Stimulated activated memory B cell treated with anti-CD40 and anti-IgM and Interleukin-4, amounts not matched to agents 10 μg/mL and 1 μg/mL and 100 μg/mL, for 72 hours (primary cell): ENCODE data around the gene HDAC4.

Experiments
- ATAC-seq: fragments of 150-1000 bp; cut with Tn5 transposase; 2 replicates; pipeline ENCODE4 v1.10.0; 2021
- H3K27ac Mint-ChIP-seq: one replicate; pipeline ENCODE4 v1.8.0; 2022; ENCODE audit warnings: mild to moderate bottlenecking, mixed read lengths
- H3K27me3 Mint-ChIP-seq: one replicate; pipeline ENCODE4 v1.8.0; 2022; ENCODE audit warnings: mixed read lengths
- H3K36me3 Mint-ChIP-seq: one replicate; pipeline ENCODE4 v1.8.0; 2022; ENCODE audit warnings: mixed read lengths
- H3K4me1 Mint-ChIP-seq: one replicate; pipeline ENCODE4 v1.8.0; 2022; ENCODE audit warnings: mixed read lengths
- H3K4me3 Mint-ChIP-seq: one replicate; pipeline ENCODE4 v1.8.0; 2022; ENCODE audit warnings: mild to moderate bottlenecking, moderate library complexity, mixed read lengths
- H3K9me3 Mint-ChIP-seq: one replicate; pipeline ENCODE4 v1.8.0; 2022; ENCODE audit warnings: mixed read lengths

Gene HDAC4

GRCh38 chr2:239026711-239027361 is 374.0 kb downstream of the HDAC4 start:
- H3K4me3 Mint-ChIP-seq: no peak overlapping the region
- peaks cover 33% of the 10 kb centered on the region for H3K27me3 Mint-ChIP-seq
- no peaks in the 10 kb centered on the region for H3K4me1 Mint-ChIP-seq
- H3K27ac Mint-ChIP-seq: no peak overlapping the region
- ATAC-seq: no peak
- H3K9me3 Mint-ChIP-seq: no peaks in the 10 kb centered on the region
- no peaks in the 10 kb centered on the region for H3K36me3 Mint-ChIP-seq

DNA sequence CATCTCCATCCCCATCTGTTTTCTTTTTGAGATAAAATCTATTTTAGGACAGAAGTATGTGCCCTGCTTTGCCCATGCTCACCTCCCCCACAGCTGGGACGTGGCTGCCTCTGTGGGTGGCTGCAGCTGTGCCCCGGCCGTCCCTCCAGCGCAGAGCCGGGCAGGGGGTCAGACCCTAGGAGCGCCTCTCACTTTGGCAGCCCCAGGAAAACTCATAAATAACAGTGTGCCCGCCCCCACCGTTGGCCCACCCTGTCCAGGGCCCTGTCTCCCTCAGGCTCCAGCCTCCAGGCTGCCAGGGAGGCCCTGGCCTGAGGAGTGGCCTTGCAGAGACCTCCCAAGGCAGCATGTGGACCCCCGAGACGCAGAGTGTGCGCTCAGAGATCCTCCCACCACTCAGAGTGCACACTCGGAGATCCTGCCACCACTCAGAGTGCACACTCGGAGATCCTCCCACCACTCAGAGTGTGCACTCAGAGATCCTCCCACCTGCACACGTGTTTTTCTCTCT is 374.8 kb downstream of the HDAC4 start:
- Mint-ChIP-seq H3K36me3 (no peaks in the 10 kb centered on the region), H3K9me3 (no peaks in the 10 kb centered on the region), H3K4me1 (no peaks in the 10 kb centered on the region), H3K4me3 (no peak overlapping the region), H3K27me3 (peaks cover 40% of the 10 kb centered on the region), H3K27ac (no peak overlapping the region)
- no peak for ATAC-seq

- Mint-ChIP-seq H3K4me3 (no peak overlapping the region), H3K27me3 (peaks cover 44% of the 10 kb centered on the region), H3K9me3 (no peaks in the 10 kb centered on the region), H3K36me3 (no peaks in the 10 kb centered on the region), H3K4me1 (no peaks in the 10 kb centered on the region), H3K27ac (no peak overlapping the region)
- no peak for ATAC-seq
Measured at GRCh38 chr2:239025096-239025801, 375.6 kb downstream of the HDAC4 start.

GRCh38 chr2:239024226-239024625 is 376.6 kb downstream of the HDAC4 start:
- no peak overlapping the region for H3K27ac Mint-ChIP-seq
- H3K4me1 Mint-ChIP-seq: no peaks in the 10 kb centered on the region
- no peak for ATAC-seq
- no peaks in the 10 kb centered on the region for H3K9me3 Mint-ChIP-seq
- no peak overlapping the region for H3K4me3 Mint-ChIP-seq
- no peaks in the 10 kb centered on the region for H3K36me3 Mint-ChIP-seq
- peaks cover 42% of the 10 kb centered on the region for H3K27me3 Mint-ChIP-seq

DNA sequence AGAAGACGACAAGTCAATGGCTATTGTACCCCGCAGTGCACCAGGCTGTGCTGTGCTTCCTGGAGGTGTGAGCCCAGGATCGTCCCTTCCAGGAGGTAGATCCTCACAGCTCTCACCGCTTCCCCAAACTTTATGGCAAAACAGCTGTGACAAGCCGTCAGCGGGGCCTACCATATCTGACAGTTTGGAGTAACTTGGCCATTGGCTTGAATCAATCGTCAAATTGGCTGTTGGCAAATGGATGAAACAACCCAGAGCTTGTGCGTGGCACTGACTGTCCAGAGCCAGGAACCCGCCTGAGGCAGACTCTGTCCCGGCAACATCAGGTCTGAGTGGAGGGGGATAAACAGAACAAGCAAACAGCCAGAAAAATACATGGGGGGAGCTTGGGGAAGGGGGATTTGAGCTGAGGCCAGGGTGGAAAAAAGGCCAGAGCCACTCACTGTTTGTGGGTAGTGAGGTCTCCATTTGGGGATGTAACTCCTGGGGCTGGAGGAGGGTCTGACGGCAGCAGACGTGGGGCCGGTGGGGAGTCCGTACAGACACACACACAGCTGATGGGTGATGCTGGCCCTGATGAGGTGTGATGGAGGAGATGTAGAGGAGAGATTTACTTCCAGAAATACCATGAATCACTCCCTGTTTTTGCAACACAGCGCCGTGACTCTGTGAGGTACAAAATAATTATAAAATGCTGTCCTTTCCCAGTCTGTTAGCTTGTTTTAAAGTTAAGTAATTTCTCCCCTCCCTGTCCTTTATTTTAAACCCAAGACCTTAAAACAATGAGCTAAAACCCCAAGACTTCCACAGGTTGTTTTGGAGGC is 378.2 kb downstream of the HDAC4 start:
- no peaks in the 10 kb centered on the region for H3K9me3 Mint-ChIP-seq
- H3K36me3 Mint-ChIP-seq: no peaks in the 10 kb centered on the region
- no peak overlapping the region for H3K27ac Mint-ChIP-seq
- H3K27me3 Mint-ChIP-seq: peaks cover 27% of the 10 kb centered on the region
- no peaks in the 10 kb centered on the region for H3K4me1 Mint-ChIP-seq
- ATAC-seq: no peak
- no peak overlapping the region for H3K4me3 Mint-ChIP-seq

GRCh38 chr2:239021651-239022436 is 379.0 kb downstream of the HDAC4 start:
- no peak overlapping the region for H3K4me3 Mint-ChIP-seq
- ATAC-seq: no peak
- no peaks in the 10 kb centered on the region for H3K36me3 Mint-ChIP-seq
- peaks cover 19% of the 10 kb centered on the region for H3K27me3 Mint-ChIP-seq
- no peaks in the 10 kb centered on the region for H3K9me3 Mint-ChIP-seq
- no peaks in the 10 kb centered on the region for H3K4me1 Mint-ChIP-seq
- no peak overlapping the region for H3K27ac Mint-ChIP-seq

- Mint-ChIP-seq H3K36me3 (no peaks in the 10 kb centered on the region), H3K4me3 (no peak overlapping the region), H3K9me3 (no peaks in the 10 kb centered on the region), H3K27me3 (peaks cover 12% of the 10 kb centered on the region), H3K27ac (no peak overlapping the region), H3K4me1 (no peaks in the 10 kb centered on the region)
- no peak for ATAC-seq
Measured at GRCh38 chr2:239021224-239021623, 379.6 kb downstream of the HDAC4 start.

DNA sequence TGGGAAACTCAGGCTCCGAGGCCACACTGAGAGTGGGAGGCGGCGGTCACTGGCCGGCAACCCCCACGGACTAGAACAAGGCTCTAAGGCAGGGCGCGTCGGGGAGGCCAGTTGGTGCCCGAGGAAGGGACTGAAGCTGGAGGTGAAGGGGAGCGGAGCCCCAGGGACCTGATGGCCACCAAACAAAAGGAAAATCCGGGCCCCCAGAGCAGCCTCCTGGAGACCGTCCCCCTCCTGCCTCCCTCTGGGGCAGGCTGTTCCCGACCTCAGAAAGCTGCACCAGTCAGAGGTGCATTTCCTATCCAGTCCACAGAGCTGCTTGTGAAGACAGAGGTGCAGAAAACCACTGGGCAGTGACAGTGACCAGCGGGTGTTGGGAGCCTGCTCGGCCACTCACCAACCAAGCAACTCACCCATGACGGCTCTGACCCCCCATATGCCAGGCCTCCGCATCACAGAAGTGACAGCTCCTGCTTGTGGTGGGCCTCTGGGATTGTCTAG is 380.2 kb downstream of the HDAC4 start:
- Mint-ChIP-seq H3K9me3 (no peaks in the 10 kb centered on the region), H3K27me3 (peaks cover 11% of the 10 kb centered on the region), H3K4me1 (no peaks in the 10 kb centered on the region), H3K4me3 (no peak overlapping the region), H3K27ac (no peak overlapping the region), H3K36me3 (no peaks in the 10 kb centered on the region)
- ATAC-seq: no peak

GRCh38 chr2:239019183-239019581 is 381.6 kb downstream of the HDAC4 start:
- H3K27me3 Mint-ChIP-seq: peaks cover 11% of the 10 kb centered on the region
- H3K4me3 Mint-ChIP-seq: no peak overlapping the region
- H3K4me1 Mint-ChIP-seq: no peaks in the 10 kb centered on the region
- H3K9me3 Mint-ChIP-seq: no peaks in the 10 kb centered on the region
- no peaks in the 10 kb centered on the region for H3K36me3 Mint-ChIP-seq
- H3K27ac Mint-ChIP-seq: no peak overlapping the region
- ATAC-seq: no peak

GRCh38 chr2:239018271-239019182 is 382.3 kb downstream of the HDAC4 start:
- Mint-ChIP-seq H3K4me1 (no peaks in the 10 kb centered on the region), H3K27me3 (peaks cover 11% of the 10 kb centered on the region), H3K9me3 (no peaks in the 10 kb centered on the region), H3K27ac (no peak overlapping the region), H3K36me3 (no peaks in the 10 kb centered on the region), H3K4me3 (no peak overlapping the region)
- no peak for ATAC-seq

- H3K27ac Mint-ChIP-seq: no peak overlapping the region
- H3K9me3 Mint-ChIP-seq: no peaks in the 10 kb centered on the region
- peaks cover 18% of the 10 kb centered on the region for H3K27me3 Mint-ChIP-seq
- H3K4me3 Mint-ChIP-seq: no peak overlapping the region
- ATAC-seq: no peak
- no peaks in the 10 kb centered on the region for H3K4me1 Mint-ChIP-seq
- H3K36me3 Mint-ChIP-seq: no peaks in the 10 kb centered on the region
Measured at GRCh38 chr2:239017491-239018098, 383.2 kb downstream of the HDAC4 start.

- Mint-ChIP-seq H3K4me3 (no peak overlapping the region), H3K4me1 (no peaks in the 10 kb centered on the region), H3K27me3 (peaks cover 22% of the 10 kb centered on the region), H3K27ac (no peak overlapping the region), H3K9me3 (no peaks in the 10 kb centered on the region), H3K36me3 (no peaks in the 10 kb centered on the region)
- no peak for ATAC-seq
Measured at GRCh38 chr2:239015901-239016675, 384.7 kb downstream of the HDAC4 start.

DNA sequence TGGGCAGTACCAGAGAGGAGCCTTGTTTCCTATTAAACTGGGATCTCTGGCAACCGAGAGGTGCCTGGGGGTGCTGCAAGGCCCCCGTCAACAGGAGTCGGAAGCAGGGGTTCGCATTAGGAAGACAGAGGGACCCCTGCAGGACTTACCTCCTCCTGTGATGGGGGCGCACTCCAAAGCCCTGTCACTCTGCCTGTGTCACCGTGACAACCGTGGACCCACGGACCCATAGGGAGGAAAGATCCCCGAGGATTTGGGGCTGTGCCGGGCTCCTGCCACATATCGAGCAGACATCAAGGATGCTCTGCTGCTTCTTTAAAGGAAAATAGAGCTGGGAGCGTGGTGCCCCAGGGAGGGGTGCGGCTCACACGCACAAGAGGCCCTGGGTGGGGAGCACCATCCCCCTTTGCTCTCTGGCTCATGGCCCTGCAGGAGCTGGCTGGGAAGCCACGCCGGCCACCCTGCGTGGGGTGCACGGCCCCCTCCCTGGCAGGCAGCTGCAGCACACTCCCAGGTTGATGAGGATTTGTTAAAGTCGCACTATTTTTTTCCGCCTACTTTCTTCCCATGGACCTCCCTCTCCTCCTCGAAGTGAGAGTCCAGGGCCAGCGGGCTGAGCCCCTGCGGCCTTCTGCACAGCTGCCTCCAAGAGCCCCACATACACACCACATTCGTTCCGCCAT is 385.5 kb downstream of the HDAC4 start:
- Mint-ChIP-seq H3K27ac (no peak overlapping the region), H3K36me3 (no peaks in the 10 kb centered on the region), H3K4me1 (no peaks in the 10 kb centered on the region), H3K4me3 (no peak overlapping the region), H3K9me3 (no peaks in the 10 kb centered on the region), H3K27me3 (peaks cover 17% of the 10 kb centered on the region)
- ATAC-seq: no peak
